ENCODE results near the gene DHX8. TPM values are rescaled to one million over a fixed set of nuclear protein-coding genes. Genes with fewer than 3 reads are reported as not detected.

Gene DHX8
- total RNA-seq, 1 experiment from 2014 or later, result 24.4 TPM

GRCh38 chr17:43528988-43529814, 45.4 kb downstream of the DHX8 start:
- ChIA-PET POLR2A (ENCODE audit: low non-redundant PET) (no interaction called here), CTCF (no interaction called here)
- H3K9me3 ChIP-seq (ENCODE audit: low read depth, low read length, poor library complexity, severe bottlenecking), result no peaks in the 10 kb centered on the region
- H3K4me1 ChIP-seq (ENCODE audit: insufficient read depth, low read length, poor library complexity, severe bottlenecking), result peaks cover 14% of the 10 kb centered on the region
- BruUV-seq (replicated peaks), result no TSS peak
- no peak overlapping the region for H3K27ac ChIP-seq (ENCODE audit: low read depth, low read length, poor library complexity, severe bottlenecking)
- DNase-seq (ENCODE audit: low spot score), result no peak
- H3K36me3 ChIP-seq (ENCODE audit: insufficient read depth, low read length, poor library complexity, severe bottlenecking), result no peaks in the 10 kb centered on the region
- intact Hi-C loops (cut with micrococcal nuclease; ENCODE audit: unreplicated experiment), result no loop called here
- TF ChIP-seq CTCF (conservative IDR thresholded peaks at IDR 0.05; ENCODE audit: low read depth, low read length), result no peak
- no peak for TF ChIP-seq EZH2 (IDR thresholded peaks at IDR 0.05; ENCODE audit: borderline replicate concordance, low read depth, low read length, poor library complexity, severe bottlenecking)
- H3K27me3 ChIP-seq (replicated peaks; ENCODE audit: insufficient read depth, low read depth, low read length, poor library complexity), result no peaks in the 10 kb centered on the region
- H3K4me3 ChIP-seq (ENCODE audit: low read depth, low read length, poor library complexity, severe bottlenecking), result no peak overlapping the region

- POLR2A ChIA-PET (ENCODE audit: low non-redundant PET), result no interaction called here
- DNase-seq (ENCODE audit: low spot score), result no peak
- Histone ChIP-seq H3K4me3 (ENCODE audit: low read depth, low read length, poor library complexity, severe bottlenecking) (no peak overlapping the region), H3K4me1 (ENCODE audit: insufficient read depth, low read length, poor library complexity, severe bottlenecking) (peaks cover 14% of the 10 kb centered on the region), H3K27ac (ENCODE audit: low read depth, low read length, poor library complexity, severe bottlenecking) (no peak overlapping the region), H3K27me3 (replicated peaks; ENCODE audit: insufficient read depth, low read depth, low read length, poor library complexity) (no peaks in the 10 kb centered on the region), H3K36me3 (ENCODE audit: insufficient read depth, low read length, poor library complexity, severe bottlenecking) (no peaks in the 10 kb centered on the region), H3K9me3 (ENCODE audit: low read depth, low read length, poor library complexity, severe bottlenecking) (no peaks in the 10 kb centered on the region)
- TF ChIP-seq EZH2 (IDR thresholded peaks at IDR 0.05; ENCODE audit: borderline replicate concordance, low read depth, low read length, poor library complexity, severe bottlenecking), result no peak
- no peak for TF ChIP-seq CTCF (conservative IDR thresholded peaks at IDR 0.05; ENCODE audit: low read depth, low read length)
- no TSS peak for BruUV-seq (replicated peaks)
- intact Hi-C loops (cut with micrococcal nuclease; ENCODE audit: unreplicated experiment), result no loop called here
- CTCF ChIA-PET, result no interaction called here
Observed at GRCh38 chr17:43529947-43530287, 46.1 kb downstream of the DHX8 start.

GRCh38 chr17:43530288-43531081, 46.7 kb downstream of the DHX8 start:
- Histone ChIP-seq H3K4me3 (ENCODE audit: low read depth, low read length, poor library complexity, severe bottlenecking) (no peak overlapping the region), H3K4me1 (ENCODE audit: insufficient read depth, low read length, poor library complexity, severe bottlenecking) (peaks cover 14% of the 10 kb centered on the region), H3K36me3 (ENCODE audit: insufficient read depth, low read length, poor library complexity, severe bottlenecking) (no peaks in the 10 kb centered on the region), H3K27me3 (replicated peaks; ENCODE audit: insufficient read depth, low read depth, low read length, poor library complexity) (no peaks in the 10 kb centered on the region), H3K27ac (ENCODE audit: low read depth, low read length, poor library complexity, severe bottlenecking) (no peak overlapping the region), H3K9me3 (ENCODE audit: low read depth, low read length, poor library complexity, severe bottlenecking) (no peaks in the 10 kb centered on the region)
- ChIA-PET CTCF (no interaction called here), POLR2A (ENCODE audit: low non-redundant PET) (interaction anchor here (0.6 kb wide), 1 partner anchor 109 kb away, joined by 6 read pairs; no protein-coding TSS in a partner anchor)
- DNase-seq (ENCODE audit: low spot score), result peak; percentile 90
- no peak for TF ChIP-seq CTCF (conservative IDR thresholded peaks at IDR 0.05; ENCODE audit: low read depth, low read length)
- no peak for TF ChIP-seq EZH2 (IDR thresholded peaks at IDR 0.05; ENCODE audit: borderline replicate concordance, low read depth, low read length, poor library complexity, severe bottlenecking)
- intact Hi-C loops (cut with micrococcal nuclease; ENCODE audit: unreplicated experiment), result no loop called here
- no TSS peak for BruUV-seq (replicated peaks)

Measured in A673 (cell line).